NCI-H2029 treated with DMSO at 0.1 percent for 48 hours (cell line): Measurements from ENCODE around the gene PGBD5.

Source experiments
- DNase-seq: peaks from one replicate; lab custom pipeline; 2025; lab: John Stamatoyannopoulos, UW

The PGBD5 gene

GRCh38 chr1:230280054-230280795 is 145.9 kb downstream of the PGBD5 start:
- no peak for DNase-seq

- no peak for DNase-seq
Measured at GRCh38 chr1:230279583-230279945, 146.6 kb downstream of the PGBD5 start.

- DNase-seq: no peak
Measured at GRCh38 chr1:230278871-230279582, 147.1 kb downstream of the PGBD5 start.

- no peak for DNase-seq
Measured at GRCh38 chr1:230278376-230278775, 147.8 kb downstream of the PGBD5 start.

GRCh38 chr1:230277201-230278025 is 148.7 kb downstream of the PGBD5 start:
- DNase-seq: peak; percentile 49

- no peak for DNase-seq
Measured at GRCh38 chr1:230276401-230276800, 149.7 kb downstream of the PGBD5 start.

- no peak for DNase-seq
Measured at GRCh38 chr1:230274254-230274653, 151.9 kb downstream of the PGBD5 start.

GRCh38 chr1:230273141-230273710 is 152.9 kb downstream of the PGBD5 start:
- no peak for DNase-seq

- no peak for DNase-seq
Measured at GRCh38 chr1:230272557-230272956, 153.6 kb downstream of the PGBD5 start.

GRCh38 chr1:230271300-230272035 is 154.7 kb downstream of the PGBD5 start:
- no peak for DNase-seq

GRCh38 chr1:230270559-230271281 is 155.4 kb downstream of the PGBD5 start:
- peak; percentile 63 for DNase-seq

GRCh38 chr1:230270185-230270558 is 156.0 kb downstream of the PGBD5 start:
- DNase-seq: no peak

GRCh38 chr1:230268371-230269170 is 157.6 kb downstream of the PGBD5 start:
- peak; percentile 35 for DNase-seq

- no peak for DNase-seq
Measured at GRCh38 chr1:230267338-230268065, 158.6 kb downstream of the PGBD5 start.

- no peak for DNase-seq
Measured at GRCh38 chr1:230266456-230266855, 159.7 kb downstream of the PGBD5 start.

- no peak for DNase-seq
Measured at GRCh38 chr1:230265200-230266115, 160.7 kb downstream of the PGBD5 start.
